GM12878 (cell line): ENCODE results near the gene ARIH2. TPM values are rescaled to one million over a fixed set of nuclear protein-coding genes. Genes with fewer than 3 reads are reported as not detected.
A peak's percentile ranks its signal among the peaks of the same experiment; 100 is the strongest.

ENCODE experiments used
- ATAC-seq: fragments of 200-7000 bp; cut with Tn5 transposase; 3 replicates; pipeline ENCODE4 v1.9.1; 2020; ENCODE audit warnings: mild to moderate bottlenecking, moderate library complexity
- BruUV-seq: library from RNA; stranded (reverse); fragments of 400-500 nt; replicated peaks from 2 replicates; lab custom pipeline; 2021; lab: Mats Ljungman, UMichigan
- CTCF ChIA-PET: fragments of 300-600 bp; sonication (Branson Sonifier 250); formaldehyde crosslinking; extraction: SDS; loops from one replicate; lab custom pipeline; 2021; ENCODE audit warnings: inconsistent platforms; lab: Yijun Ruan, JAX
- POLR2A ChIA-PET: fragments of 350-600 bp; formaldehyde crosslinking; extraction: SDS; loops from one replicate; lab custom pipeline; 2021; ENCODE audit warnings: inconsistent platforms; lab: Charles Lee
- RAD21 ChIA-PET: fragments of 300-600 bp; sonication (Branson Sonifier 250); formaldehyde crosslinking; loops from one replicate; lab custom pipeline; 2023; ENCODE audit warnings: antibody characterized with exemption; ENCODE audit not compliant: unreplicated experiment; lab: Charles Lee
- SMC1A ChIA-PET: fragments of 300-600 bp; sonication (Branson Sonifier 250); formaldehyde crosslinking; loops from one replicate; lab custom pipeline; 2023; ENCODE audit not compliant: unreplicated experiment, uncharacterized antibody; lab: Charles Lee
- DNase-seq: peaks from one replicate; pipeline ENCODE4 v3.0.0-alpha.2; 2011; ENCODE audit warnings: low read depth, low spot score
- FAIRE-seq: peaks from 3 replicates; lab custom pipeline; 2011; peaks lifted over from hg19 to GRCh38; lab: Jason Lieb, UNC
- H2AFZ ChIP-seq: 2 replicates; pipeline ENCODE4 v1.6.0; 2011; ENCODE audit warnings: low read depth, low read length, control low read depth; ENCODE audit not compliant: control insufficient read depth
- H3K27ac ChIP-seq: 2 replicates; pipeline ENCODE4 v1.5.1; 2011; ENCODE audit warnings: control low read depth; ENCODE audit not compliant: control insufficient read depth, insufficient read depth
- H3K27me3 ChIP-seq, 2 experiments: replicated peaks in 1 of 2; 2 replicates each; pipeline versions ENCODE4 v1.6.0 to v1.6.1; 2011; ENCODE audit warnings: low read length in 1 of 2; ENCODE audit not compliant: control insufficient read depth in 2 of 2, insufficient read depth in 2 of 2
- H3K36me3 ChIP-seq, 2 experiments: 2 replicates each; pipeline ENCODE4 v1.5.1; 2011; ENCODE audit warnings: low read length in 1 of 2; ENCODE audit not compliant: control insufficient read depth in 2 of 2, insufficient read depth in 2 of 2
- H3K4me1 ChIP-seq: 2 replicates; pipeline ENCODE4 v1.6.1; 2011; ENCODE audit warnings: mild to moderate bottlenecking, low read length, moderate library complexity, mixed read lengths; ENCODE audit not compliant: control insufficient read depth, insufficient read depth
- H3K4me2 ChIP-seq: 2 replicates; pipeline ENCODE4 v1.6.0; 2011; ENCODE audit warnings: control low read depth; ENCODE audit not compliant: control insufficient read depth, insufficient read depth
- H3K4me3 ChIP-seq: fragments of 200-600 bp; sonication (generic); 2 replicates; pipeline ENCODE4 v1.5.1; 2016
- H3K79me2 ChIP-seq: 2 replicates; pipeline ENCODE4 v1.6.0; 2011; ENCODE audit warnings: low read length; ENCODE audit not compliant: control insufficient read depth, insufficient read depth
- H3K9ac ChIP-seq: 2 replicates; pipeline ENCODE4 v1.8.0; 2011; ENCODE audit warnings: low read length, control low read depth, mixed read lengths; ENCODE audit not compliant: control insufficient read depth, insufficient read depth
- H3K9me3 ChIP-seq: replicated peaks from 3 replicates; pipeline ENCODE4 v1.5.1; 2011; ENCODE audit warnings: mild to moderate bottlenecking, low read length; ENCODE audit not compliant: control insufficient read depth, insufficient read depth
- H4K20me1 ChIP-seq: 2 replicates; pipeline ENCODE4 v1.6.0; 2011; ENCODE audit not compliant: control insufficient read depth, insufficient read depth
- ASH2L ChIP-seq: fragments of 300-600, 200-600 bp; sonication (generic); IDR thresholded peaks from 2 replicates; pipeline ENCODE4 v1.6.1; 2017; ENCODE audit warnings: low read depth, mild to moderate bottlenecking, borderline replicate concordance
- CBX5 ChIP-seq: sonication (generic); IDR thresholded peaks from 2 replicates; pipeline ENCODE4 v1.6.1; 2016; ENCODE audit warnings: low read depth, moderate library complexity, mild to moderate bottlenecking, inconsistent platforms
- CHD1 ChIP-seq: IDR thresholded peaks from 2 replicates; pipeline ENCODE4 v1.6.1; 2012; ENCODE audit warnings: low read depth, low read length, improper control_type of control experiment
- CREB1 ChIP-seq: IDR thresholded peaks from 2 replicates; pipeline ENCODE4 v1.6.1; 2012; ENCODE audit warnings: low read depth, mild to moderate bottlenecking, inconsistent platforms
- CTCF ChIP-seq, 3 experiments: IDR thresholded peaks in 2 of 3; conservative IDR thresholded peaks in 1 of 3; 2 replicates each; pipeline ENCODE4 v1.5.1; 2011; ENCODE audit warnings: low read depth in 3 of 3, low read length in 3 of 3, mild to moderate bottlenecking in 3 of 3, control low read depth in 2 of 3, moderate library complexity in 2 of 3, inconsistent platforms in 1 of 3, mixed read lengths in 1 of 3; ENCODE audit not compliant: control insufficient read depth in 2 of 3, insufficient read depth in 1 of 3; ENCODE audit errors: extremely low read depth in 1 of 3
- FOS ChIP-seq: IDR thresholded peaks from 3 replicates; pipeline ENCODE4 v1.6.1; 2011; ENCODE audit warnings: borderline replicate concordance; ENCODE audit not compliant: insufficient read length; ENCODE audit errors: extremely low read depth
- IRF3 ChIP-seq: fragments of 450-650 bp; IDR thresholded peaks from 2 replicates; pipeline ENCODE4 v1.6.1; 2014; ENCODE audit warnings: mild to moderate bottlenecking
- MEF2B ChIP-seq: fragments of 450-650 bp; IDR thresholded peaks from 2 replicates; pipeline ENCODE4 v1.6.1; 2018; ENCODE audit warnings: mild to moderate bottlenecking, moderate library complexity; ENCODE audit not compliant: partially characterized antibody, poor library complexity, severe bottlenecking
- NFYB ChIP-seq: IDR thresholded peaks from 2 replicates; pipeline ENCODE4 v1.6.1; 2011; ENCODE audit warnings: low read depth, mild to moderate bottlenecking, low read length, improper control_type of control experiment, moderate library complexity; ENCODE audit not compliant: insufficient read depth
- NKRF ChIP-seq: fragments of 450-650 bp; conservative IDR thresholded peaks from 2 replicates; pipeline ENCODE4 v1.6.1; 2017; ENCODE audit warnings: mild to moderate bottlenecking, moderate library complexity
- NR2C1 ChIP-seq: fragments of 450-650 bp; IDR thresholded peaks from 2 replicates; pipeline ENCODE4 v1.6.1; 2017; ENCODE audit warnings: antibody characterized with exemption, mild to moderate bottlenecking, moderate library complexity
- PML ChIP-seq: IDR thresholded peaks from 2 replicates; pipeline ENCODE4 v1.6.1; 2012; ENCODE audit warnings: low read length, inconsistent platforms
- RAD51 ChIP-seq: fragments of 450-650 bp; IDR thresholded peaks from 2 replicates; pipeline ENCODE4 v1.6.1; 2016; ENCODE audit warnings: moderate library complexity, mild to moderate bottlenecking, inconsistent platforms
- RUNX3 ChIP-seq: IDR thresholded peaks from 2 replicates; pipeline ENCODE4 v1.6.1; 2012; ENCODE audit warnings: low read length, inconsistent platforms
- SMC3 ChIP-seq: IDR thresholded peaks from 2 replicates; pipeline ENCODE4 v1.6.1; 2011; ENCODE audit warnings: low read length, improper control_type of control experiment, borderline replicate concordance
- WRNIP1 ChIP-seq: IDR thresholded peaks from 2 replicates; pipeline ENCODE4 v1.6.1; 2011; ENCODE audit warnings: low read depth, low read length, improper control_type of control experiment, borderline replicate concordance
- YY1 ChIP-seq: IDR thresholded peaks from 2 replicates; pipeline ENCODE4 v1.6.1; 2011; ENCODE audit warnings: low read depth, mild to moderate bottlenecking, low read length
- WGBS: methylation state at CpG from one replicate; pipeline ENCODE4 v1.1.6; 2016; ENCODE audit warnings: low lambda C conversion rate; ENCODE audit not compliant: insufficient replicate concordance, insufficient coverage; ENCODE audit errors: missing lambda C conversion rate; 5-methylcytosine and 5-hydroxymethylcytosine counted together
- in situ Hi-C: fragments of 300-500 bp; cut with MboI; formaldehyde crosslinking; loops from 9 replicates; pipeline ENCODE4 v1.14.3; 2018; ENCODE audit warnings: mixed read lengths
- intact Hi-C: fragments of 100-400 bp; cut with micrococcal nuclease; formaldehyde crosslinking; loops from one replicate; pipeline ENCODE4 v1.14.2; 2022; ENCODE audit not compliant: unreplicated experiment
- polyA plus RNA-seq, 11 experiments: library from polyadenylated mRNA; depleted of rRNA in 4 of 11; unstranded in 6 of 11; stranded (reverse) in 5 of 11; fragments of >200 nt; fragmentation: Nextera tagmentation in 4 of 11; fragmentation: Illumina TruSeq in 1 of 11; extraction: Ambion mirVana in 4 of 11; extraction: Trizol in 1 of 11; gene quantifications; 1 replicate in 1 of 11; 2 replicates in 10 of 11; pipeline versions ENCODE4 v1.2.1 to v1.2.3, GENCODE V29; 2011 to 2016; ENCODE audit warnings: inconsistent platforms in 2 of 11, missing spikeins in 2 of 11, low read depth in 1 of 11
- total RNA-seq, 4 experiments: library from RNA; depleted of rRNA in 3 of 4; stranded (reverse); fragments of >200 nt in 3 of 4; fragmentation: Illumina TruSeq in 1 of 4; extraction: Trizol in 1 of 4; gene quantifications; 2 replicates each; pipeline versions ENCODE4 v1.2.1 to v1.2.3, GENCODE V29; 2013 to 2021

ARIH2 gene
- total and polyA plus RNA-seq, 10 of the 15 experiments (the other 5 are each of a cell fraction or from before 2014, with no cell fraction given) = 18.7 to 74.7 (median 63.7) TPM

GRCh38 chr3:48957006-48957705 is 38.5 kb downstream of the ARIH2 start (continued):
- no peak for TF ChIP-seq NKRF
- no peak for TF ChIP-seq NR2C1
- TF ChIP-seq RAD51 = no peak
- no peak for TF ChIP-seq CHD1
- no peak for TF ChIP-seq SMC3
- no peak for TF ChIP-seq WRNIP1
- no peak for TF ChIP-seq CREB1

GRCh38 chr3:48960841-48961413 is 42.3 kb downstream of the ARIH2 start:
- BruUV-seq = no TSS peak
- Histone ChIP-seq H3K4me2 (peak overlapping the region; percentile 23; the same call in 1 of the 2 replicates), H3K4me3 (no peak overlapping the region), H3K9me3 (no peaks in the 10 kb centered on the region), H3K27ac (peak overlapping the region; percentile 50), H3K9ac (no peak overlapping the region), H4K20me1 (no peaks in the 10 kb centered on the region), H3K27me3 (no peaks in the 10 kb centered on the region), H3K79me2 (no peaks in the 10 kb centered on the region), H3K36me3 (peaks cover 0 to 8% of the 10 kb centered on the region in 2 experiments; a peak in 3 of 4 replicates), H3K4me1 (peaks cover 2% of the 10 kb centered on the region), H2AFZ (no peak overlapping the region)
- ChIA-PET POLR2A (interaction anchor here (0.7 to 1.3 kb wide), 2 partner anchors 11 to 14 kb away, joined by 3 to 6 read pairs; no protein-coding TSS in a partner anchor), CTCF (interaction anchor here (0.6 to 1.7 kb wide), 7 partner anchors 9 to 527 kb away, joined by 3 to 6 read pairs (median 4); no protein-coding TSS in a partner anchor), RAD21 (interaction anchor here (0.6 to 0.9 kb wide), 2 partner anchors 11 to 1301 kb away, joined by 4 to 7 read pairs; no protein-coding TSS in a partner anchor), SMC1A (interaction anchor here (1.7 kb wide), 1 partner anchor 35 kb away, joined by 3 read pairs; no protein-coding TSS in a partner anchor)
- 0% methylated on average over 4 of the region's 4 CpGs for WGBS
- FAIRE-seq = no peak
- in situ Hi-C loops (no loop called here), intact Hi-C loops (no loop called here)
- ATAC-seq = peak; percentile 48; the same call in 2 of the 3 replicates
- peak; percentile 42 for DNase-seq
- 0 out of 2 replicates have a peak, but pooled peaks have one; percentile 49 for TF ChIP-seq NFYB
- TF ChIP-seq WRNIP1 = no peak
- no peak for TF ChIP-seq ASH2L
- peak; percentile 48 for TF ChIP-seq RUNX3
- TF ChIP-seq FOS = no peak
- peak; percentile 36; the same call in 1 of the 2 replicates for TF ChIP-seq PML
- TF ChIP-seq CBX5 = 0 out of 2 replicates have a peak, but pooled peaks have one; percentile 22
- no peak for TF ChIP-seq YY1
- TF ChIP-seq IRF3 = no peak
- TF ChIP-seq CTCF (IDR thresholded peaks at IDR 0.05 in 2 of 3, conservative IDR thresholded peaks at IDR 0.05 in 1 of 3; ENCODE audit: control insufficient read depth in 2 of 3, extremely low read depth in 1 of 3, insufficient read depth in 1 of 3, low read depth in 3 of 3, low read length in 3 of 3) = no peak
- TF ChIP-seq MEF2B = peak; percentile 52
